BE2C (cell line): ENCODE measurements around the gene PSTPIP1.

Source experiments
- DNase-seq: peaks from one replicate; pipeline ENCODE4 v3.0.0-alpha.2; 2020
- H3K27me3 ChIP-seq: fragments of 250-450 bp; sonication (Bioruptor Pico); 2 replicates; pipeline ENCODE4 v1.5.1; 2020; ENCODE audit warnings: mild to moderate bottlenecking
- H3K36me3 ChIP-seq: fragments of 250-450 bp; sonication (Bioruptor Pico); 2 replicates; pipeline ENCODE4 v1.5.1; 2020; ENCODE audit warnings: mild to moderate bottlenecking
- H3K4me1 ChIP-seq: fragments of 250-450 bp; sonication (Bioruptor Pico); 2 replicates; pipeline ENCODE4 v1.5.1; 2020
- H3K4me3 ChIP-seq: 2 replicates; pipeline ENCODE4 v1.5.1; 2011; ENCODE audit warnings: low read depth, low read length
- H3K9me3 ChIP-seq: fragments of 250-450 bp; sonication (Bioruptor Pico); 2 replicates; pipeline ENCODE4 v1.5.1; 2020
- TF ChIP-seq, protein P1 (sequence below): IDR thresholded peaks from 2 replicates; pipeline ENCODE4 v1.5.1; 2012; ENCODE audit warnings: mild to moderate bottlenecking, low read depth, low read length

The PSTPIP1 gene

GRCh38 chr15:77014132-77015081 lies 19.5 kb downstream of the PSTPIP1 start:
- Histone ChIP-seq H3K9me3 (no peaks in the 10 kb centered on the region), H3K4me1 (peaks cover 8% of the 10 kb centered on the region), H3K36me3 (no peaks in the 10 kb centered on the region), H3K4me3 (no peak overlapping the region), H3K27me3 (no peaks in the 10 kb centered on the region)
- TF ChIP-seq, protein P1, sequence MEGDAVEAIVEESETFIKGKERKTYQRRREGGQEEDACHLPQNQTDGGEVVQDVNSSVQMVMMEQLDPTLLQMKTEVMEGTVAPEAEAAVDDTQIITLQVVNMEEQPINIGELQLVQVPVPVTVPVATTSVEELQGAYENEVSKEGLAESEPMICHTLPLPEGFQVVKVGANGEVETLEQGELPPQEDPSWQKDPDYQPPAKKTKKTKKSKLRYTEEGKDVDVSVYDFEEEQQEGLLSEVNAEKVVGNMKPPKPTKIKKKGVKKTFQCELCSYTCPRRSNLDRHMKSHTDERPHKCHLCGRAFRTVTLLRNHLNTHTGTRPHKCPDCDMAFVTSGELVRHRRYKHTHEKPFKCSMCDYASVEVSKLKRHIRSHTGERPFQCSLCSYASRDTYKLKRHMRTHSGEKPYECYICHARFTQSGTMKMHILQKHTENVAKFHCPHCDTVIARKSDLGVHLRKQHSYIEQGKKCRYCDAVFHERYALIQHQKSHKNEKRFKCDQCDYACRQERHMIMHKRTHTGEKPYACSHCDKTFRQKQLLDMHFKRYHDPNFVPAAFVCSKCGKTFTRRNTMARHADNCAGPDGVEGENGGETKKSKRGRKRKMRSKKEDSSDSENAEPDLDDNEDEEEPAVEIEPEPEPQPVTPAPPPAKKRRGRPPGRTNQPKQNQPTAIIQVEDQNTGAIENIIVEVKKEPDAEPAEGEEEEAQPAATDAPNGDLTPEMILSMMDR: no peak
- DNase-seq: peak; percentile 10

DNA sequence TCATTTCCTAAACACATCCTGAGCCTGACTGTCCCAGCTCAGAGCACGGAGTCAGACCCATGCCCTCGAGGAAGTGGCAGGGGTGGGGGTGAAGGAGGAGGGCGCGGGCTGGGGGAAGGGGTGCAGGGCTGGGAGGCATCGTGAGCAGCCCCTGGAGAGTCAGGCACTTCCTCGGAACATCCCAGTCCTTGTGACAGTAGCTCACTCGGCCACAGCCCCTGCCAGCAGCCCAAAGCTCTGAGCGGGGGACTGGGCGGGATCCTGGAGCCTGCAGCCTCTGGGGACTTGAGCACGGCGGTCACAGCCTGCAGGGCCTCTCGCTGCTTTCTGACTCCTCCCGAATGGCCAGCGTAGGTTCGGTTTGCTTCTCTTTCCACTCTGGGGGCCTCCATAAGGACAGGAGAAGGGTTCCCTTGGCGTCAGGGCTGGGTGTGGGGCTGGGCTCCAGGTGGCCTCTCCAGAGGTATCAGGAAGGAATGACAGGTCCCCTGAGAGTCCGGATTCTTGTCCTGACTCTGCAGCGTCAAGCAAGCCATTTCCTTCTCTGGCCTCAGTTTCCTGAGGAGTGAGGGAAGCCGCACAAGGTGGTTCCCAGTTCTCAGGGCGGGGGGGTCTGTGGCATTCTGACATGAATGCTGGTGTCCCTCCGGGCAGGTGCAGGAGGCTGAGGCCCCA lies 20.9 kb downstream of the PSTPIP1 start:
- TF ChIP-seq, protein P1: no peak
- no peaks in the 10 kb centered on the region for H3K9me3 ChIP-seq
- DNase-seq: peak; percentile 67
- H3K36me3 ChIP-seq: no peaks in the 10 kb centered on the region
- no peaks in the 10 kb centered on the region for H3K27me3 ChIP-seq
- peaks cover 8% of the 10 kb centered on the region for H3K4me1 ChIP-seq
- peak overlapping the region; percentile 31 for H3K4me3 ChIP-seq

DNA sequence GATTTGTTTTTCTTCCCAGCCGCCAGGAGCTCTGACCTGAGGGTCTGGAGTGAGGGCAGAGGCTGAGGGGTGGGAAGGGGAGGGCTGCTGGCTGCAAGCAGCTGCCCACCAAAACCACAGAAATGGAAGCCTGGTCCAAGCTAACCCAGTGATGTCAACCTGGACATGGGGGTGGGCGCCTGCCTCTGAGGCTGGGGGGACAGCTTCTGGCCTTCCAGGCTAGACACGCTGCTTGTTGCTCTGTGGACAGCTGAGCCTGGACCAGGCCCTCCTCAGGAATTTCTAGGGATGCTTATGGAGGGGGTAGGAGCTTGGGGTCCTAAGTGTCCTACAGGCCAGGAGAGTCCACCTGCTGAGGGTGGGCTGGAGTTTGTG lies 21.4 kb downstream of the PSTPIP1 start:
- Histone ChIP-seq H3K36me3 (no peaks in the 10 kb centered on the region), H3K4me1 (peaks cover 8% of the 10 kb centered on the region), H3K4me3 (no peak overlapping the region), H3K9me3 (no peaks in the 10 kb centered on the region), H3K27me3 (no peaks in the 10 kb centered on the region)
- DNase-seq: no peak
- TF ChIP-seq, protein P1: no peak

GRCh38 chr15:77017091-77017660 lies 22.2 kb downstream of the PSTPIP1 start:
- TF ChIP-seq, protein P1: no peak

GRCh38 chr15:77017761-77018720 lies 23.1 kb downstream of the PSTPIP1 start:
- DNase-seq: peak; percentile 4
- TF ChIP-seq, protein P1: no peak
- Histone ChIP-seq H3K4me1 (peaks cover 8% of the 10 kb centered on the region), H3K9me3 (no peaks in the 10 kb centered on the region), H3K36me3 (no peaks in the 10 kb centered on the region), H3K27me3 (no peaks in the 10 kb centered on the region), H3K4me3 (no peak overlapping the region)

More at GRCh38 chr15:77017091-77017660, 22.2 kb downstream of the PSTPIP1 start:
- DNase-seq: peak; percentile 10
- H3K27me3 ChIP-seq: no peaks in the 10 kb centered on the region
- H3K4me1 ChIP-seq: peaks cover 8% of the 10 kb centered on the region
- no peak overlapping the region for H3K4me3 ChIP-seq
- H3K9me3 ChIP-seq: no peaks in the 10 kb centered on the region
- H3K36me3 ChIP-seq: no peaks in the 10 kb centered on the region
